ENCODE measurements around the gene FRMD4A. TPM values are rescaled to one million over a fixed set of nuclear protein-coding genes. Genes with fewer than 3 reads are reported as not detected.
A peak's percentile ranks its signal among the peaks of the same experiment; 100 is the strongest.

The FRMD4A gene
- total RNA-seq, 4 donors from 2014 or later, result 13.7 to 27.2 (median 19.6) TPM

- Histone ChIP-seq H3K36me3 (no peaks in the 10 kb centered on the region), H3K27me3 (peaks cover 10% of the 10 kb centered on the region), H3K4me1 (peaks cover 0 to 16% (median 4%) of the 10 kb centered on the region in 3 donors), H3K27ac (no peak overlapping the region), H3K4me3 (no peak overlapping the region), H3K9me3 (no peaks in the 10 kb centered on the region)
- WGBS, 2 donors (ENCODE audit: low coverage in 1 of 2), result 84 to 93% methylated on average over 4 to 6 of the region's 8 CpGs
- no peak for ATAC-seq
- TF ChIP-seq POLR2A (IDR thresholded peaks at IDR 0.05), result no peak
- TF ChIP-seq POLR2AphosphoS5 (IDR thresholded peaks at IDR 0.05), result no peak
Observed at GRCh38 chr10:14326581-14326980, 4.1 kb downstream of the FRMD4A start.

DNA sequence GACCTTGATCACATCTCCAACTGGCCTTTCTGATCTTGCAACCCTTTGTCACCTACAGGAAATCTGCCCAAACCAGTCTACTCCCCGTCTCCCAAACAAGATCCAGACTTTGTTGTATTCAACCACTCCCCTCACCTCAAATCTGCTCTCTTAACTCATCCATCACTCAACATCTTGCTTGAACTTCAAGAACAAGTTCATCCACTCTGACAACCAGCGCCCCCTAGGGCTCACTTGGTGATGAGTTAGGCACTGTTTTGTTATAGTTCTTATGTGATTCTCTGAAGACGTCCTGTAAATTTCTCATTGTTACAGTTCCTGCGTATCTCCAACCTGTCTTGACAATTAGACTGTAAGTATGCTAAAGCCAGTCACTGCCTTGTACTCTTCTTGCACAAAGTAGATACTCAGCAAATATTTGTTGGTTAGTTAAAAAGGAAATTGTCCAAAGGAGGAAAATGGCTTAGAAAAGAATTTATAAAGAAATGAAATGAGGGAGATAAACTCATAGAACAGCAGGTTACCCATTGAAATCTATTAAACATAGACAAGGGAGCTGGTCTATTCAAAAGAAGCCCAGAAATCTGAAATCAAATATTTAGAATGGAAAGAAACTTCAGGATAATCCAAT, 5.3 kb downstream of the FRMD4A start:
- no peak overlapping the region for H3K27ac ChIP-seq
- H3K36me3 ChIP-seq, result no peaks in the 10 kb centered on the region
- TF ChIP-seq EP300 (IDR thresholded peaks at IDR 0.05) (no peak), POLR2A (IDR thresholded peaks at IDR 0.05) (no peak), POLR2AphosphoS5 (IDR thresholded peaks at IDR 0.05) (no peak)
- TF ChIP-seq, protein P1, sequence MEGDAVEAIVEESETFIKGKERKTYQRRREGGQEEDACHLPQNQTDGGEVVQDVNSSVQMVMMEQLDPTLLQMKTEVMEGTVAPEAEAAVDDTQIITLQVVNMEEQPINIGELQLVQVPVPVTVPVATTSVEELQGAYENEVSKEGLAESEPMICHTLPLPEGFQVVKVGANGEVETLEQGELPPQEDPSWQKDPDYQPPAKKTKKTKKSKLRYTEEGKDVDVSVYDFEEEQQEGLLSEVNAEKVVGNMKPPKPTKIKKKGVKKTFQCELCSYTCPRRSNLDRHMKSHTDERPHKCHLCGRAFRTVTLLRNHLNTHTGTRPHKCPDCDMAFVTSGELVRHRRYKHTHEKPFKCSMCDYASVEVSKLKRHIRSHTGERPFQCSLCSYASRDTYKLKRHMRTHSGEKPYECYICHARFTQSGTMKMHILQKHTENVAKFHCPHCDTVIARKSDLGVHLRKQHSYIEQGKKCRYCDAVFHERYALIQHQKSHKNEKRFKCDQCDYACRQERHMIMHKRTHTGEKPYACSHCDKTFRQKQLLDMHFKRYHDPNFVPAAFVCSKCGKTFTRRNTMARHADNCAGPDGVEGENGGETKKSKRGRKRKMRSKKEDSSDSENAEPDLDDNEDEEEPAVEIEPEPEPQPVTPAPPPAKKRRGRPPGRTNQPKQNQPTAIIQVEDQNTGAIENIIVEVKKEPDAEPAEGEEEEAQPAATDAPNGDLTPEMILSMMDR (IDR thresholded peaks at IDR 0.05), result peak in 1 of 4 experiments; percentile 14
- peaks cover 0 to 10% (median 0%) of the 10 kb centered on the region in 3 donors for H3K4me1 ChIP-seq
- 38 to 50% methylated on average over 2 to 4 of the region's 4 CpGs for WGBS, 2 donors (ENCODE audit: low coverage in 1 of 2)
- H3K4me3 ChIP-seq, result no peak overlapping the region
- peaks cover 10% of the 10 kb centered on the region for H3K27me3 ChIP-seq
- no peak for ATAC-seq
- H3K9me3 ChIP-seq, result no peaks in the 10 kb centered on the region

- Histone ChIP-seq H3K9me3 (no peaks in the 10 kb centered on the region), H3K27me3 (peaks cover 14% of the 10 kb centered on the region), H3K4me1 (no peaks in the 10 kb centered on the region), H3K27ac (no peak overlapping the region), H3K4me3 (no peak overlapping the region), H3K36me3 (no peaks in the 10 kb centered on the region)
- ATAC-seq, result no peak
- WGBS, 2 donors (ENCODE audit: low coverage in 1 of 2), result 59 to 63% methylated on average over 5 of the region's 5 CpGs
- TF ChIP-seq POLR2A (IDR thresholded peaks at IDR 0.05) (no peak), POLR2AphosphoS5 (IDR thresholded peaks at IDR 0.05) (no peak), EP300 (IDR thresholded peaks at IDR 0.05) (no peak)
- TF ChIP-seq, protein P1 (IDR thresholded peaks at IDR 0.05), result no peak
Observed at GRCh38 chr10:14322526-14323188, 8.1 kb downstream of the FRMD4A start.

- no peak for ATAC-seq
- WGBS, 2 donors (ENCODE audit: low coverage in 1 of 2), result 87 to 89% methylated on average over 1 of the region's 1 CpG
- no peaks in the 10 kb centered on the region for H3K4me1 ChIP-seq
- TF ChIP-seq POLR2A (IDR thresholded peaks at IDR 0.05) (no peak), POLR2AphosphoS5 (IDR thresholded peaks at IDR 0.05) (no peak), EP300 (IDR thresholded peaks at IDR 0.05) (no peak)
- TF ChIP-seq, protein P1 (IDR thresholded peaks at IDR 0.05), result no peak
- no peaks in the 10 kb centered on the region for H3K36me3 ChIP-seq
- H3K4me3 ChIP-seq, result no peak overlapping the region
- no peaks in the 10 kb centered on the region for H3K9me3 ChIP-seq
- no peak overlapping the region for H3K27ac ChIP-seq
- peaks cover 8% of the 10 kb centered on the region for H3K27me3 ChIP-seq
Observed at GRCh38 chr10:14318007-14318406, 12.7 kb downstream of the FRMD4A start.

- Histone ChIP-seq H3K36me3 (no peaks in the 10 kb centered on the region), H3K27ac (no peak overlapping the region), H3K4me1 (no peaks in the 10 kb centered on the region), H3K4me3 (no peak overlapping the region), H3K27me3 (peaks cover 5% of the 10 kb centered on the region), H3K9me3 (no peaks in the 10 kb centered on the region)
- WGBS, 2 donors (ENCODE audit: low coverage in 1 of 2), result 82 to 85% methylated on average over 4 of the region's 4 CpGs
- no peak for TF ChIP-seq POLR2AphosphoS5 (IDR thresholded peaks at IDR 0.05)
- TF ChIP-seq, protein P1 (IDR thresholded peaks at IDR 0.05), result no peak
- no peak for TF ChIP-seq EP300 (IDR thresholded peaks at IDR 0.05)
- no peak for TF ChIP-seq POLR2A (IDR thresholded peaks at IDR 0.05)
- ATAC-seq, result no peak
Observed at GRCh38 chr10:14312014-14312413, 18.7 kb downstream of the FRMD4A start.
